Astrocyte of the cerebellum (primary cell): Measurements from ENCODE around the gene QTRT2.

Source experiments
- DNase-seq: peaks from one replicate; pipeline ENCODE4 v3.0.0-alpha.2; 2011; ENCODE audit warnings: low read depth
- H3K4me3 ChIP-seq: 2 replicates; pipeline ENCODE4 v1.5.1; 2011; ENCODE audit warnings: mild to moderate bottlenecking, low read depth, low read length, moderate library complexity
- CTCF ChIP-seq: IDR thresholded peaks from 2 replicates; pipeline ENCODE4 v1.5.1; 2012; ENCODE audit warnings: low read length, low read depth, moderate library complexity, mild to moderate bottlenecking; ENCODE audit errors: missing control alignments
- in situ Hi-C: cut with HindIII; loops from 2 replicates; pipeline ENCODE4 v1.10.0; 2017; ENCODE audit warnings: low sequenced_read_pairs

The QTRT2 gene

GRCh38 chr3:114126461-114126860 lies 69.9 kb downstream of the QTRT2 start:
- H3K4me3 ChIP-seq: no peak overlapping the region
- in situ Hi-C loops: no loop called here
- no peak for DNase-seq
- no peak for TF ChIP-seq CTCF

DNA sequence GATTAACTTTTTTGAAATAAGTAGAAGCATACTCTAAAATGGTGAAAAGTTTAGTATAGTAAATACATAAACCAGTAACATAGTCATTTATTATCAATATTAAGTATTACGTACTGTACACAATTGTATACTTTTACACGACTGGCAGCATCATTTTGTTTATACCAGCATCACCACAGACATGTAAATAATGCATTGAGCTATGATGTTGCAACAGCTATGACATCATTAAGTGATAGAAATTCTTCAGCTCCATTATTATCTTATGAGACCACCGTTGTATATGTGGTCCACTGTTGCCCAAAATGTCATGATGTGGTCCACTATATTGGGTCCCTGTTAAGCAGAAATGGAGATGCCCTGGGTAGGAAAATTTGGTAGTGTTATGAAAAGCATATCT lies 71.0 kb downstream of the QTRT2 start:
- DNase-seq: no peak
- no peak overlapping the region for H3K4me3 ChIP-seq
- no peak for TF ChIP-seq CTCF
- in situ Hi-C loops: no loop called here

DNA sequence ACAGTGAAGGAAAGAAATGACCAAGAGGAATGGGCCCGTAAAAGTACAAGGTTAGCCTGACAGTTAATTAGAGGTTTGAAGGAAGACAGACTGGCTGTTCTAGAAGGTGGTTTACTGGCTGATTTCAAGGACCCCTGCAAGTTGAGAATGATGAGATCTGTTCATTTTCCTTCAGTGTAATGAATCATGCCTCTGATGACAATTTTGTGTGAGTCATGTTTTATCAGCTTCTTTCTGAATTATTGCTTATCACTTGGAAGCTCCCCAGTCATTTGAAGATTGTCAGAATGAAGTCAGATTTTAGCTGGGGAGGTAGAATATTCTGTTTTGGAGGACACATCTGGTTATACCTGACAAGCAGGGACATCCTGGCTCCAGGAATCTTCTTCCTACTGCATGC lies 71.7 kb downstream of the QTRT2 start:
- no peak for DNase-seq
- no peak for TF ChIP-seq CTCF
- in situ Hi-C loops: no loop called here
- H3K4me3 ChIP-seq: no peak overlapping the region

DNA sequence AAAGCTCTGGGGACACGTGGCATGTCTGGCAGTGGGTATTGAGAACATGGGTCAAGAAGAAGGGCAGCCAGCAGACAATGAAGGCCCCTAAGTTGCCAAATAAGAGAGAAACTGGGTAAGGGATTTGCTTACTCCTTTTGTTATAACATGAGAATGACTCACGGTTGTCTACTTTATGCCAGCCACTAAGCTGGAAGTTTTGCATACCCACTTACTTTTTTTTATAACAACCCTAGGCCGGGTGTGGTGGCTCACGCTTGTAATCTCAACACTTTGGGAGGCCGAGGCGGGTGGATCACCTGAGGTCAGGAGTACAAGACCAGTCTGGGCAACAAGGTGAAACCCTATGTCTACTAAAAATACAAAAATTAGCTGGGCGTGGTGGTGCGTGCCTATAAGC lies 72.3 kb downstream of the QTRT2 start:
- TF ChIP-seq CTCF: no peak
- no peak for DNase-seq
- in situ Hi-C loops: no loop called here
- H3K4me3 ChIP-seq: no peak overlapping the region

DNA sequence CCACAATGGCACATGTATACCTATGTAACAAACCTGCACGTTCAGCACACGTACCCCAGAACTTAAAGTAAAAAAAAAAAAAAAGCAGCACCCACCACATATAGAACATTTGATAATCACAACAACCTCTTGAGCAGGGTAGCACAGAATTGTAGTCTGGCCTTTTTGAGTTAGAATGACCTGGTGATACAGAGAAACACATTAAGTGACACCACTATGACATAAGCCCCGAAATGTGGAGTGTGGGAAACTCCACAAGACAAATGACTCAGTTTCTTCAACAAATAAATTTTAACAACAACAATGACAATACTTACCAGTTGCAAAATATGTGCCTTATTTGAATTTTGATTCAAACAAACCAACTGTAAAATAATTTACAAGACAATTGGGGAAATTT lies 76.0 kb downstream of the QTRT2 start:
- no peak overlapping the region for H3K4me3 ChIP-seq
- DNase-seq: no peak
- TF ChIP-seq CTCF: no peak
- in situ Hi-C loops: no loop called here

- no peak overlapping the region for H3K4me3 ChIP-seq
- TF ChIP-seq CTCF: no peak
- no peak for DNase-seq
- in situ Hi-C loops: no loop called here
Measured at GRCh38 chr3:114133947-114134346, 77.4 kb downstream of the QTRT2 start.
